OCI-LY7 (cell line): ENCODE data around the gene DPPA5.

ENCODE experiments used
- CTCF ChIP-seq: fragments of 200-600 bp; sonication (generic); conservative IDR thresholded peaks from 2 replicates; pipeline ENCODE4 v1.5.1; 2014; ENCODE audit warnings: mild to moderate bottlenecking, antibody characterized with exemption, low read length, moderate library complexity, mixed read lengths
- EZH2phosphoT487 ChIP-seq: fragments of 200-600 bp; sonication (generic); IDR thresholded peaks from 2 replicates; pipeline ENCODE4 v1.6.1; 2018; ENCODE audit warnings: low read depth, borderline replicate concordance, mild to moderate bottlenecking, mixed run types, antibody characterized with exemption, low read length, moderate library complexity, mixed read lengths

- TF ChIP-seq EZH2phosphoT487 (no peak), CTCF (no peak)
Observed at GRCh38 chr6:73341335-73341734, 12.7 kb downstream of the DPPA5 start.
